OCI-LY7 (cell line): ENCODE data around the gene PHF13. TPM values are rescaled to one million over a fixed set of nuclear protein-coding genes. Genes with fewer than 3 reads are reported as not detected.

Experiments used
- BruUV-seq: library from RNA; stranded (reverse); fragments of 400-500 nt; replicated peaks from 2 replicates; lab custom pipeline; 2021; lab: Mats Ljungman, UMichigan
- CTCF ChIA-PET: fragments of 300-600 bp; sonication (Branson Sonifier 250); formaldehyde crosslinking; loops from one replicate; lab custom pipeline; 2022; ENCODE audit warnings: antibody characterized with exemption; ENCODE audit not compliant: unreplicated experiment; lab: Charles Lee
- POLR2A ChIA-PET: fragments of 300-600 bp; sonication (Branson Sonifier 250); formaldehyde crosslinking; loops from one replicate; lab custom pipeline; 2022; ENCODE audit warnings: antibody characterized with exemption; lab: Charles Lee
- DNase-seq: peaks from one replicate; pipeline ENCODE4 v3.0.0-alpha.2; 2015; ENCODE audit warnings: low spot score
- H2AFZ ChIP-seq: fragments of 200-600 bp; sonication (generic), shearing (Covaris generic); 2 replicates; pipeline ENCODE4 v1.6.1; 2014; ENCODE audit warnings: mild to moderate bottlenecking, antibody characterized with exemption, low read length, moderate library complexity
- H3K27ac ChIP-seq: fragments of 200-600 bp; sonication (generic); 2 replicates; pipeline ENCODE4 v1.5.1; 2014; ENCODE audit warnings: mixed run types, low read depth, mild to moderate bottlenecking, moderate library complexity, low read length, inconsistent platforms; ENCODE audit not compliant: poor library complexity, severe bottlenecking
- H3K36me3 ChIP-seq: fragments of 200-600 bp; sonication (generic); 2 replicates; pipeline ENCODE4 v1.6.1; 2014; ENCODE audit warnings: mild to moderate bottlenecking, antibody characterized with exemption, low read length, moderate library complexity, mixed read lengths; ENCODE audit not compliant: insufficient read depth
- H3K4me1 ChIP-seq: fragments of 200-600 bp; sonication (generic); 2 replicates; pipeline ENCODE4 v1.5.1; 2014; ENCODE audit warnings: mild to moderate bottlenecking, low read length; ENCODE audit not compliant: insufficient read depth, poor library complexity, severe bottlenecking
- H3K4me2 ChIP-seq: fragments of 200-600 bp; sonication (generic); 2 replicates; pipeline ENCODE4 v1.6.1; 2014; ENCODE audit warnings: mild to moderate bottlenecking, low read length
- H3K4me3 ChIP-seq: fragments of 200-600 bp; sonication (generic); 2 replicates; pipeline ENCODE4 v1.5.1; 2014; ENCODE audit warnings: mild to moderate bottlenecking, low read depth, low read length; ENCODE audit not compliant: poor library complexity, severe bottlenecking
- H3K79me2 ChIP-seq: fragments of 200-600 bp; sonication (generic); 2 replicates; pipeline ENCODE4 v1.6.1; 2016; ENCODE audit warnings: low read depth, mild to moderate bottlenecking, low read length, moderate library complexity, mixed read lengths; ENCODE audit not compliant: insufficient read depth
- H3K9me2 ChIP-seq: fragments of 200-600 bp; sonication (generic); 2 replicates; pipeline ENCODE4 v1.6.1; 2016; ENCODE audit warnings: mild to moderate bottlenecking, low read length, mixed read lengths; ENCODE audit not compliant: insufficient read depth
- H3K9me3 ChIP-seq: fragments of 200-600 bp; sonication (generic); 2 replicates; pipeline ENCODE4 v1.6.1; 2014; ENCODE audit warnings: mild to moderate bottlenecking, mixed run types, low read length, mixed read lengths
- H4K20me1 ChIP-seq: fragments of 200-600 bp; sonication (generic); 2 replicates; pipeline ENCODE4 v1.6.1; 2014; ENCODE audit warnings: mild to moderate bottlenecking, antibody characterized with exemption, low read length, moderate library complexity, mixed read lengths; ENCODE audit not compliant: insufficient read depth
- EZH2phosphoT487 ChIP-seq: fragments of 200-600 bp; sonication (generic); IDR thresholded peaks from 2 replicates; pipeline ENCODE4 v1.6.1; 2018; ENCODE audit warnings: low read depth, borderline replicate concordance, mild to moderate bottlenecking, mixed run types, antibody characterized with exemption, low read length, moderate library complexity, mixed read lengths
- intact Hi-C: fragments of 100-400 bp; cut with micrococcal nuclease; formaldehyde crosslinking; loops from one replicate; pipeline ENCODE4 v1.10.0; 2022; ENCODE audit not compliant: unreplicated experiment
- total RNA-seq, 2 experiments: library from RNA; depleted of rRNA in 1 of 2; stranded (reverse); fragments of >200 nt in 1 of 2; shearing (Covaris generic) in 1 of 2; gene quantifications; 2 replicates each; pipeline ENCODE4 v1.2.3, GENCODE V29; 2014 to 2022
- TF ChIP-seq, protein P1 (sequence below): fragments of 200-600 bp; sonication (generic); conservative IDR thresholded peaks from 2 replicates; pipeline ENCODE4 v1.5.1; 2014; ENCODE audit warnings: mild to moderate bottlenecking, antibody characterized with exemption, low read length, moderate library complexity, mixed read lengths

The PHF13 gene
- total RNA-seq, 2 experiments from 2014 or later, result 5.3 to 14.7 TPM

DNA sequence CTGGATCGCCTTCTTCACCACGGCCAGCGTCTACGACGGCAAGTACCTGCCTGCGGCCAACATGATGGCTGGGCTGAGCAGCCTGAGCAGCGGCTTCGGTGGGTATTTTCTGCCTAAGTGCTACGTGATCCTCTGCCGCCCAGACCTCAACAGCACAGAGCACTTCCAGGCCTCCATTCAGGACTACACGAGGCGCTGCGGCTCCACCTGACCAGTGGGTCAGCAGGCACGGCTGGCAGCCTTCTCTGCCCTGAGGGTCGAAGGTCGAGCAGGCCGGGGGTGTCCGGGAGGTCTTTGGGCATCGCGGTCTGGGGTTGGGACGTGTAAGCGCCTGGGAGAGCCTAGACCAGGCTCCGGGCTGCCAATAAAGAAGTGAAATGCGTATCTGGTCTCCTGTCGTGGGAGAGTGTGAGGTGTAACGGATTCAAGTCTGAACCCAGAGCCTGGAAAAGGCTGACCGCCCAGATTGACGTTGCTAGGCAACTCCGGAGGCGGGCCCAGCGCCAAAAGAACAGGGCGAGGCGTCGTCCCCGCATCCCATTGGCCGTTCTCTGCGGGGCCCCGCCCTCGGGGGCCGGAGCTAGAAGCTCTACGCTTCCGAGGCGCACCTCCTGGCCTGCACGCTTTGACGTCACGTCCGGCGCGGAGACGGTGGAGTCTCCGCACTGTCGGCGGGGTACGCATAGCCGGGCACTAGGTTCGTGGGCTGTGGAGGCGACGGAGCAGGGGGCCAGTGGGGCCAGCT is 34.0 kb upstream of the PHF13 start, which contains the start of gene ZBTB48:
Gene ZBTB48 (plus strand): TSS at position 621 of the 745 bp plus-strand sequence. CDS start 616 bp downstream, outside the sequence.
- POLR2A ChIA-PET, result interaction anchor here (0.6 to 1.2 kb wide), 6 partner anchors 9 to 619 kb away, joined by 3 to 7 read pairs (median 3); partner anchors contain the start of genes PHF13 and THAP3
- Histone ChIP-seq H4K20me1 (no peaks in the 10 kb centered on the region), H3K9me3 (no peaks in the 10 kb centered on the region), H3K4me3 (peak within 1 kb of the TSS; percentile 86), H3K4me1 (peaks cover 29% of the 10 kb centered on the region), H3K4me2 (peak within 1 kb of the TSS; percentile 98), H3K79me2 (peaks cover 19% of the 10 kb centered on the region), H2AFZ (peak within 1 kb of the TSS; percentile 60; the same call in 1 of the 2 replicates), H3K9me2 (no peaks in the 10 kb centered on the region), H3K27ac (peak within 1 kb of the TSS; percentile 38), H3K36me3 (peaks cover 4% of the 10 kb centered on the region; the same call in 1 of the 2 replicates)
- no peak for TF ChIP-seq EZH2phosphoT487
- TF ChIP-seq, protein P1, sequence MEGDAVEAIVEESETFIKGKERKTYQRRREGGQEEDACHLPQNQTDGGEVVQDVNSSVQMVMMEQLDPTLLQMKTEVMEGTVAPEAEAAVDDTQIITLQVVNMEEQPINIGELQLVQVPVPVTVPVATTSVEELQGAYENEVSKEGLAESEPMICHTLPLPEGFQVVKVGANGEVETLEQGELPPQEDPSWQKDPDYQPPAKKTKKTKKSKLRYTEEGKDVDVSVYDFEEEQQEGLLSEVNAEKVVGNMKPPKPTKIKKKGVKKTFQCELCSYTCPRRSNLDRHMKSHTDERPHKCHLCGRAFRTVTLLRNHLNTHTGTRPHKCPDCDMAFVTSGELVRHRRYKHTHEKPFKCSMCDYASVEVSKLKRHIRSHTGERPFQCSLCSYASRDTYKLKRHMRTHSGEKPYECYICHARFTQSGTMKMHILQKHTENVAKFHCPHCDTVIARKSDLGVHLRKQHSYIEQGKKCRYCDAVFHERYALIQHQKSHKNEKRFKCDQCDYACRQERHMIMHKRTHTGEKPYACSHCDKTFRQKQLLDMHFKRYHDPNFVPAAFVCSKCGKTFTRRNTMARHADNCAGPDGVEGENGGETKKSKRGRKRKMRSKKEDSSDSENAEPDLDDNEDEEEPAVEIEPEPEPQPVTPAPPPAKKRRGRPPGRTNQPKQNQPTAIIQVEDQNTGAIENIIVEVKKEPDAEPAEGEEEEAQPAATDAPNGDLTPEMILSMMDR, result no peak
- CTCF ChIA-PET, result interaction anchor here (0.6 to 1.3 kb wide), 5 partner anchors 9 to 413 kb away, joined by 3 to 10 read pairs (median 5); partner anchors contain the start of genes NOL9 and TAS1R1
- intact Hi-C loops, result loop anchor here (1.0 kb wide), 1 partner anchor 25 kb away; the partner anchor contains the start of gene NOL9
- DNase-seq, result peak; percentile 98
- no TSS peak for BruUV-seq

DNA sequence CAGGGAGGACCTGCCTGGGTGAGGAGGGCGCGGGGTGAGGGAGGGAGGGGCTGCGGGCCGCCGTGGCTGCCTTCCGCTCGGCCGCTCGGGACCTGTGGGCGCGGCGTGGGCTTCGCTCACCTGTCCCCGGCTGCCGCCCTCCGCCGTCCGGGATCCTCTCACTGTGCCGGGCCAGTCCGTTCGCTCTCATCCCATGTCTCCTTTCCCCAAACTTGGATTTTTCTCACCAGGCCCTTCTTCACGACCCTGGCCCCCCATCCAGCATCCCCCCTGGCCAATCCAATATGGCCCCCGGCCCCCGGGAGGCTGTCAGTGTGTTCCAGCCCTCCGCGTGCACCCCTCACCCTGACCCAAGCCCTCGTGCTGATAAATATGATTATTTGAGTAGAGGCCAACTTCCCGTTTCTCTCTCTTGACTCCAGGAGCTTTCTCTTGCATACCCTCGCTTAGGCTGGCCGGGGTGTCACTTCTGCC is 33.4 kb upstream of the PHF13 start:
- TF ChIP-seq EZH2phosphoT487, result no peak
- TF ChIP-seq, protein P1, result no peak
- intact Hi-C loops, result loop anchor here (1.0 kb wide), 1 partner anchor 26 kb away; the partner anchor contains the start of gene NOL9
- Histone ChIP-seq H3K9me3 (no peaks in the 10 kb centered on the region), H2AFZ (peak overlapping the region; percentile 22; the same call in 1 of the 2 replicates), H3K27ac (peak overlapping the region; percentile 38), H3K4me2 (peak overlapping the region; percentile 98), H3K9me2 (no peaks in the 10 kb centered on the region), H3K79me2 (peaks cover 19% of the 10 kb centered on the region), H4K20me1 (no peaks in the 10 kb centered on the region), H3K4me3 (peak overlapping the region; percentile 86), H3K4me1 (peaks cover 29% of the 10 kb centered on the region), H3K36me3 (peaks cover 4% of the 10 kb centered on the region; the same call in 1 of the 2 replicates)
- CTCF ChIA-PET, result interaction anchor here (0.6 to 1.3 kb wide), 5 partner anchors 10 to 413 kb away, joined by 3 to 10 read pairs (median 5); partner anchors contain the start of genes NOL9 and TAS1R1
- POLR2A ChIA-PET, result interaction anchor here (0.7 to 1.2 kb wide), 3 partner anchors 10 to 84 kb away, joined by 3 to 7 read pairs (median 5); no protein-coding TSS in a partner anchor
- no TSS peak for BruUV-seq
- DNase-seq, result peak; percentile 56
